KMS-11 (cell line): Measurements from ENCODE around the gene TTC28.

ENCODE experiments used
- H2AFZ ChIP-seq: fragments of 200-600 bp; sonication (generic); 2 replicates; pipeline ENCODE4 v1.6.1; 2016; ENCODE audit warnings: antibody characterized with exemption, mixed run types, low read depth
- H3K27ac ChIP-seq: fragments of 200-600 bp; sonication (generic); 2 replicates; pipeline ENCODE4 v1.6.1; 2016; ENCODE audit warnings: mild to moderate bottlenecking, mixed run types
- H3K27me3 ChIP-seq: fragments of 200-600 bp; sonication (generic); 2 replicates; pipeline ENCODE4 v1.6.1; 2017; ENCODE audit warnings: mild to moderate bottlenecking, low read depth, mixed run types, moderate library complexity; ENCODE audit not compliant: insufficient read depth
- H3K36me3 ChIP-seq: fragments of 200-600 bp; sonication (generic); 2 replicates; pipeline ENCODE4 v1.6.1; 2017; ENCODE audit warnings: mild to moderate bottlenecking, mixed run types; ENCODE audit not compliant: insufficient read depth
- H3K4me1 ChIP-seq: fragments of 200-600 bp; sonication (generic); 2 replicates; pipeline ENCODE4 v1.6.1; 2016; ENCODE audit warnings: mild to moderate bottlenecking, low read depth, mixed run types; ENCODE audit not compliant: poor library complexity, severe bottlenecking
- H3K4me2 ChIP-seq: fragments of 200-600 bp; sonication (generic); 2 replicates; pipeline ENCODE4 v1.7.0; 2016; ENCODE audit warnings: mild to moderate bottlenecking, mixed run types
- H3K4me3 ChIP-seq: fragments of 200-600 bp; sonication (generic); IDR thresholded peaks from 2 replicates; pipeline ENCODE4 v1.6.1; 2017; ENCODE audit warnings: low read depth, low read length, mixed read lengths; ENCODE audit not compliant: insufficient read depth
- H3K79me2 ChIP-seq: fragments of 200-600 bp; sonication (generic); 2 replicates; pipeline ENCODE4 v1.6.1; 2016; ENCODE audit warnings: low read depth, mixed run types; ENCODE audit not compliant: insufficient read depth
- H3K9ac ChIP-seq: fragments of 200-600 bp; sonication (generic); 2 replicates; pipeline ENCODE4 v1.6.1; 2016; ENCODE audit warnings: mild to moderate bottlenecking, mixed run types
- H4K20me1 ChIP-seq: fragments of 200-600 bp; sonication (generic); 2 replicates; pipeline ENCODE4 v1.6.1; 2016; ENCODE audit warnings: mild to moderate bottlenecking, mixed run types; ENCODE audit not compliant: insufficient read depth
- TF ChIP-seq, protein P1 (sequence below): fragments of 200-600 bp; sonication (generic); conservative IDR thresholded peaks from 2 replicates; pipeline ENCODE4 v1.6.1; 2017; ENCODE audit warnings: low read depth, mild to moderate bottlenecking, antibody characterized with exemption, low read length, moderate library complexity, mixed read lengths

Gene TTC28

DNA sequence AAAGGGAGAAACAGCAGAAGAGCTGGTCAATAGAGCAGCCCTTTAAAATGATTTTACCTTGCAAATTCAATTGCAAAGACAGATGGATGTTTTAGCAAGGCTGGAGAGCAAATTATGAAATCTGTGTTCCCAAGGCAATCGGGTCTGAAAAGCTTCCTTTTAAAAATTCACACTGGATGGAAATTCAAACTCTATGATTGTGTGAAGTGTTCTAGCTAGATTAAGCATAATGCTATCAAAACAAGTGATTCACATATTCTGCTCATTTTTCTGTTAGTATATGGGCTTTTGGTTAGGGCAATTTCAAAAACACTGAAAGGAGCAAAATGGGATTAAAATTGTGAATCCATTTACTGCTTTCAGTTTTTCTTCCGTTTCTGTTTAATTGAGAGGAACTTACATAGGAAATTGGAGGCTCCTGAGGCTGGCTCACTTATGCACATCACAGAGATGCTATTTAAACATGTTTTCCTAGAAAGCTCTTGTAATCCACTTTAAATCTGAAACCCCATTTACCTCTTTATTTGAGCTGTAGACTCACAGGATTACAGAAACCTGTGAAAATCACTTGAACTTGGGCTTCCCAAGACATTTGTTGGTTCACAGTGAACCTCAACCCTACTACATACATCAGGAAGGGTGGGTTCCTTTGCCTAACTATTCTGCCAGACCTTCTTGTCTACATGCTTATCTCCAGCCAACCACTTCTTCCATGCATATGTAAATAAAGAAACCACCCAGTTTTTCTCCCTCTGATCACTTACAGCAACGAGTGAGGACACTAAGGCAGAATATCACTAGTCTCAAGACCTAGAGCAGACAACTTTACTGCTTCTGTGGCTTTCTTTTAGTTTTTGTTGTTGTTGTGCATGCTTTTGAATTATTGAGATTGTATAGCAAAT, 558.7 kb downstream of the TTC28 start:
- H3K27ac ChIP-seq, result no peak overlapping the region
- H3K27me3 ChIP-seq, result no peaks in the 10 kb centered on the region
- no peaks in the 10 kb centered on the region for H3K4me1 ChIP-seq
- no peaks in the 10 kb centered on the region for H3K79me2 ChIP-seq
- no peak overlapping the region for H3K4me3 ChIP-seq
- no peak overlapping the region for H3K9ac ChIP-seq
- TF ChIP-seq, protein P1, sequence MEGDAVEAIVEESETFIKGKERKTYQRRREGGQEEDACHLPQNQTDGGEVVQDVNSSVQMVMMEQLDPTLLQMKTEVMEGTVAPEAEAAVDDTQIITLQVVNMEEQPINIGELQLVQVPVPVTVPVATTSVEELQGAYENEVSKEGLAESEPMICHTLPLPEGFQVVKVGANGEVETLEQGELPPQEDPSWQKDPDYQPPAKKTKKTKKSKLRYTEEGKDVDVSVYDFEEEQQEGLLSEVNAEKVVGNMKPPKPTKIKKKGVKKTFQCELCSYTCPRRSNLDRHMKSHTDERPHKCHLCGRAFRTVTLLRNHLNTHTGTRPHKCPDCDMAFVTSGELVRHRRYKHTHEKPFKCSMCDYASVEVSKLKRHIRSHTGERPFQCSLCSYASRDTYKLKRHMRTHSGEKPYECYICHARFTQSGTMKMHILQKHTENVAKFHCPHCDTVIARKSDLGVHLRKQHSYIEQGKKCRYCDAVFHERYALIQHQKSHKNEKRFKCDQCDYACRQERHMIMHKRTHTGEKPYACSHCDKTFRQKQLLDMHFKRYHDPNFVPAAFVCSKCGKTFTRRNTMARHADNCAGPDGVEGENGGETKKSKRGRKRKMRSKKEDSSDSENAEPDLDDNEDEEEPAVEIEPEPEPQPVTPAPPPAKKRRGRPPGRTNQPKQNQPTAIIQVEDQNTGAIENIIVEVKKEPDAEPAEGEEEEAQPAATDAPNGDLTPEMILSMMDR, result no peak
- no peaks in the 10 kb centered on the region for H3K36me3 ChIP-seq
- no peak overlapping the region for H3K4me2 ChIP-seq
- no peak overlapping the region for H2AFZ ChIP-seq
- H4K20me1 ChIP-seq, result no peaks in the 10 kb centered on the region

- Histone ChIP-seq H3K4me3 (no peak overlapping the region), H3K4me1 (no peaks in the 10 kb centered on the region), H4K20me1 (no peaks in the 10 kb centered on the region), H3K79me2 (no peaks in the 10 kb centered on the region), H3K36me3 (no peaks in the 10 kb centered on the region), H3K4me2 (no peak overlapping the region), H3K27ac (no peak overlapping the region), H3K9ac (no peak overlapping the region), H3K27me3 (no peaks in the 10 kb centered on the region), H2AFZ (no peak overlapping the region)
- TF ChIP-seq, protein P1, result no peak
Measured at GRCh38 chr22:28118957-28119631, 560.5 kb downstream of the TTC28 start.

DNA sequence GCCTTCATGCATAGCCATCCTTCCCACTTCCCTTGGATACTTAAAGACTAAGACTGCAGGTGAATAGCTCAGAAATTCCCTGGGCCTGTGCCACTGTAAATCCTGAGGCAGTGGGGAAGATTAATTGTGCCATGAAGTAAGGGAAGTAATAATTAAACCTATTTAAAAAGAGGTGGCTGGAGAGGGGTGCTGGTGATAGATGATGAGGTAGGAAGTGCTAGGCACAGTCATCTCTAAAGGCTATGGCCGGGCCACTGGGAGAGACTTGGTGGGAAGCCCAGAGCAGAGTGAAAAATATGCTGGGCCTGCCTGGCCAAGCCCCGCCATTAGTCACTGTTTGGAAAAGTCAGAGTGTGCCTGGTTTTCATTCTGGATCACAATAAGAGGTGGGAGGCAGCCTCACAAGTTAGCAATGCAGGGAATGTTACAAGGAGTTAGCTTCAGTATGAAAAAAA, 563.4 kb downstream of the TTC28 start:
- H3K36me3 ChIP-seq, result no peaks in the 10 kb centered on the region
- no peak overlapping the region for H3K27ac ChIP-seq
- TF ChIP-seq, protein P1, result no peak
- H3K4me1 ChIP-seq, result no peaks in the 10 kb centered on the region
- no peak overlapping the region for H3K4me2 ChIP-seq
- no peaks in the 10 kb centered on the region for H3K79me2 ChIP-seq
- no peak overlapping the region for H3K4me3 ChIP-seq
- H2AFZ ChIP-seq, result no peak overlapping the region
- no peak overlapping the region for H3K9ac ChIP-seq
- H4K20me1 ChIP-seq, result no peaks in the 10 kb centered on the region
- H3K27me3 ChIP-seq, result no peaks in the 10 kb centered on the region

GRCh38 chr22:28115426-28115825, 564.2 kb downstream of the TTC28 start:
- H3K27ac ChIP-seq, result no peak overlapping the region

More at GRCh38 chr22:28115426-28115825, 564.2 kb downstream of the TTC28 start:
- H3K36me3 ChIP-seq, result no peaks in the 10 kb centered on the region
- H4K20me1 ChIP-seq, result no peaks in the 10 kb centered on the region
- no peaks in the 10 kb centered on the region for H3K27me3 ChIP-seq
- H3K4me3 ChIP-seq, result no peak overlapping the region
- H3K9ac ChIP-seq, result no peak overlapping the region
- no peak overlapping the region for H2AFZ ChIP-seq
- TF ChIP-seq, protein P1, result no peak
- H3K4me1 ChIP-seq, result no peaks in the 10 kb centered on the region
- no peaks in the 10 kb centered on the region for H3K79me2 ChIP-seq
- H3K4me2 ChIP-seq, result no peak overlapping the region
